ENCODE results near the gene CDCA7L. TPM values are rescaled to one million over a fixed set of nuclear protein-coding genes. Genes with fewer than 3 reads are reported as not detected.

CDCA7L gene
- total RNA-seq, 1 donor from 2014 or later, result 15.2 TPM

- Mint-ChIP-seq H3K4me3 (ENCODE audit: unreplicated experiment) (no peak overlapping the region), H3K36me3 (ENCODE audit: low read depth, unreplicated experiment) (no peaks in the 10 kb centered on the region), H3K27ac (ENCODE audit: unreplicated experiment) (no peak overlapping the region), H3K27me3 (ENCODE audit: low read depth, unreplicated experiment) (peaks cover 6% of the 10 kb centered on the region), H3K9me3 (ENCODE audit: unreplicated experiment) (no peaks in the 10 kb centered on the region), H3K4me1 (ENCODE audit: low read depth, unreplicated experiment) (peaks cover 14% of the 10 kb centered on the region)
- no peaks in the 10 kb centered on the region for H3K36me3 ChIP-seq (ENCODE audit: insufficient read depth, low read length)
- no peaks in the 10 kb centered on the region for H3K79me2 ChIP-seq (ENCODE audit: insufficient read depth, low read length)
- H3K4me3 ChIP-seq (ENCODE audit: insufficient read depth, low read depth, low read length), result no peak overlapping the region
- no peak overlapping the region for H3K27ac ChIP-seq (ENCODE audit: low read depth, low read length)
- no peak overlapping the region for H3K9ac ChIP-seq (ENCODE audit: low read length)
- no peak for TF ChIP-seq EZH2 (IDR thresholded peaks at IDR 0.05; ENCODE audit: insufficient read depth, low read length)
- TF ChIP-seq, protein P1, sequence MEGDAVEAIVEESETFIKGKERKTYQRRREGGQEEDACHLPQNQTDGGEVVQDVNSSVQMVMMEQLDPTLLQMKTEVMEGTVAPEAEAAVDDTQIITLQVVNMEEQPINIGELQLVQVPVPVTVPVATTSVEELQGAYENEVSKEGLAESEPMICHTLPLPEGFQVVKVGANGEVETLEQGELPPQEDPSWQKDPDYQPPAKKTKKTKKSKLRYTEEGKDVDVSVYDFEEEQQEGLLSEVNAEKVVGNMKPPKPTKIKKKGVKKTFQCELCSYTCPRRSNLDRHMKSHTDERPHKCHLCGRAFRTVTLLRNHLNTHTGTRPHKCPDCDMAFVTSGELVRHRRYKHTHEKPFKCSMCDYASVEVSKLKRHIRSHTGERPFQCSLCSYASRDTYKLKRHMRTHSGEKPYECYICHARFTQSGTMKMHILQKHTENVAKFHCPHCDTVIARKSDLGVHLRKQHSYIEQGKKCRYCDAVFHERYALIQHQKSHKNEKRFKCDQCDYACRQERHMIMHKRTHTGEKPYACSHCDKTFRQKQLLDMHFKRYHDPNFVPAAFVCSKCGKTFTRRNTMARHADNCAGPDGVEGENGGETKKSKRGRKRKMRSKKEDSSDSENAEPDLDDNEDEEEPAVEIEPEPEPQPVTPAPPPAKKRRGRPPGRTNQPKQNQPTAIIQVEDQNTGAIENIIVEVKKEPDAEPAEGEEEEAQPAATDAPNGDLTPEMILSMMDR (IDR thresholded peaks at IDR 0.05; ENCODE audit: insufficient read depth, low read depth, low read length), result no peak
- H2AFZ ChIP-seq (ENCODE audit: low read depth, low read length), result no peak overlapping the region
- no peak overlapping the region for H3K4me2 ChIP-seq (ENCODE audit: low read length)
- H3K4me1 ChIP-seq (ENCODE audit: insufficient read depth, low read length), result peaks cover 7% of the 10 kb centered on the region
- no peaks in the 10 kb centered on the region for H3K27me3 ChIP-seq (ENCODE audit: insufficient read depth, low read length)
- no peaks in the 10 kb centered on the region for H3K9me3 ChIP-seq (ENCODE audit: insufficient read depth, low read depth, low read length)
- no peaks in the 10 kb centered on the region for H4K20me1 ChIP-seq (ENCODE audit: insufficient read depth, low read length)
- FAIRE-seq (no peak), DNase-seq (ENCODE audit: low read depth) (no peak)
These were observed 19.6 kb upstream of the CDCA7L start for GRCh38 chr7:21965291-21965690.

- Mint-ChIP-seq H3K27me3 (ENCODE audit: low read depth, unreplicated experiment) (peaks cover 6% of the 10 kb centered on the region), H3K9me3 (ENCODE audit: unreplicated experiment) (no peaks in the 10 kb centered on the region), H3K4me1 (ENCODE audit: low read depth, unreplicated experiment) (peaks cover 16% of the 10 kb centered on the region), H3K4me3 (ENCODE audit: unreplicated experiment) (no peak overlapping the region), H3K36me3 (ENCODE audit: low read depth, unreplicated experiment) (no peaks in the 10 kb centered on the region), H3K27ac (ENCODE audit: unreplicated experiment) (no peak overlapping the region)
- no peak for TF ChIP-seq EZH2 (IDR thresholded peaks at IDR 0.05; ENCODE audit: insufficient read depth, low read length)
- TF ChIP-seq, protein P1 (IDR thresholded peaks at IDR 0.05; ENCODE audit: insufficient read depth, low read depth, low read length), result no peak
- Histone ChIP-seq H4K20me1 (ENCODE audit: insufficient read depth, low read length) (no peaks in the 10 kb centered on the region), H3K27me3 (ENCODE audit: insufficient read depth, low read length) (no peaks in the 10 kb centered on the region), H3K36me3 (ENCODE audit: insufficient read depth, low read length) (no peaks in the 10 kb centered on the region), H3K4me1 (ENCODE audit: insufficient read depth, low read length) (peaks cover 10% of the 10 kb centered on the region), H3K4me3 (ENCODE audit: insufficient read depth, low read depth, low read length) (no peak overlapping the region), H3K9me3 (ENCODE audit: insufficient read depth, low read depth, low read length) (no peaks in the 10 kb centered on the region), H2AFZ (ENCODE audit: low read depth, low read length) (no peak overlapping the region), H3K79me2 (ENCODE audit: insufficient read depth, low read length) (no peaks in the 10 kb centered on the region), H3K9ac (ENCODE audit: low read length) (no peak overlapping the region), H3K4me2 (ENCODE audit: low read length) (no peak overlapping the region), H3K27ac (ENCODE audit: low read depth, low read length) (no peak overlapping the region)
- FAIRE-seq (no peak), DNase-seq (ENCODE audit: low read depth) (no peak)
These were observed 17.0 kb upstream of the CDCA7L start for GRCh38 chr7:21962677-21963076.

DNA sequence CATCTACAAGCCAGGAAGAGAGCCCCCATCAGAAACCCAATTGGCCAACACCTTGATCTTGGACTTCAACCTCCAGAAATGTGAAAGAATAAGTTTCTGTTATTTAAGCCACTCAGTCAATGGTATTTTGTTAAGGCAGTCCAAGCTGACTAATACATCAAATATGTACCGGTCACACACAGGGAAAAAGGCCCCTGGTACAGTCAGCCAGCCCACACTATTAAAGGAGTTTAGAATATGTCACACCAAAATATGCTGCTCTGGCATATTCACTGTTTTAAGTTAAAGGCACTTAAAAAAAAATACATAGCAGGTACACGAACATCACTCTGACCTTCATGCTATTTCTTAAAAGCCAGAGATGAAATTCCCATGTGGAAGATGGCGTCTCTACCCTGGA, 15.2 kb upstream of the CDCA7L start:
- no peak overlapping the region for H3K27ac ChIP-seq (ENCODE audit: low read depth, low read length)
- no peaks in the 10 kb centered on the region for H4K20me1 ChIP-seq (ENCODE audit: insufficient read depth, low read length)
- no peak overlapping the region for H3K9ac ChIP-seq (ENCODE audit: low read length)
- no peak overlapping the region for H2AFZ ChIP-seq (ENCODE audit: low read depth, low read length)
- H3K4me2 ChIP-seq (ENCODE audit: low read length), result peak overlapping the region; percentile 65
- no peak overlapping the region for H3K4me3 ChIP-seq (ENCODE audit: insufficient read depth, low read depth, low read length)
- H3K9me3 Mint-ChIP-seq (ENCODE audit: unreplicated experiment), result no peaks in the 10 kb centered on the region
- peaks cover 10% of the 10 kb centered on the region for H3K4me1 ChIP-seq (ENCODE audit: insufficient read depth, low read length)
- peak overlapping the region; percentile 66 for H3K27ac Mint-ChIP-seq (ENCODE audit: unreplicated experiment)
- no peaks in the 10 kb centered on the region for H3K36me3 ChIP-seq (ENCODE audit: insufficient read depth, low read length)
- H3K4me3 Mint-ChIP-seq (ENCODE audit: unreplicated experiment), result peak overlapping the region; percentile 45
- H3K79me2 ChIP-seq (ENCODE audit: insufficient read depth, low read length), result no peaks in the 10 kb centered on the region
- H3K27me3 ChIP-seq (ENCODE audit: insufficient read depth, low read length), result no peaks in the 10 kb centered on the region
- H3K4me1 Mint-ChIP-seq (ENCODE audit: low read depth, unreplicated experiment), result peaks cover 14% of the 10 kb centered on the region
- peaks cover 6% of the 10 kb centered on the region for H3K27me3 Mint-ChIP-seq (ENCODE audit: low read depth, unreplicated experiment)
- H3K9me3 ChIP-seq (ENCODE audit: insufficient read depth, low read depth, low read length), result no peaks in the 10 kb centered on the region
- DNase-seq (ENCODE audit: low read depth) (peak; percentile 84), FAIRE-seq (peak; percentile 87)
- H3K36me3 Mint-ChIP-seq (ENCODE audit: low read depth, unreplicated experiment), result no peaks in the 10 kb centered on the region
- TF ChIP-seq EZH2 (IDR thresholded peaks at IDR 0.05; ENCODE audit: insufficient read depth, low read length), result no peak
- TF ChIP-seq, protein P1 (IDR thresholded peaks at IDR 0.05; ENCODE audit: insufficient read depth, low read depth, low read length), result no peak

Data from astrocyte (in vitro differentiated cells and primary cell).